Measurements from ENCODE around the gene ANKDD1A. TPM values are rescaled to one million over a fixed set of nuclear protein-coding genes. Genes with fewer than 3 reads are reported as not detected.
A peak's percentile ranks its signal among the peaks of the same experiment; 100 is the strongest.

The ANKDD1A gene
- total RNA-seq, 1 donor from 2014 or later: 6.8 TPM

- H3K4me3 Mint-ChIP-seq (ENCODE audit: unreplicated experiment): no peak overlapping the region
- H3K4me1 Mint-ChIP-seq (ENCODE audit: low read depth, unreplicated experiment): peaks cover 17% of the 10 kb centered on the region
- TF ChIP-seq CTCF (IDR thresholded peaks at IDR 0.05; ENCODE audit: partially characterized antibody, unreplicated experiment): no peak
- DNase-seq: no peak
- H3K27ac Mint-ChIP-seq (ENCODE audit: unreplicated experiment): no peak overlapping the region
- peaks cover 4% of the 10 kb centered on the region for H3K36me3 Mint-ChIP-seq (ENCODE audit: unreplicated experiment)
- H3K9me3 Mint-ChIP-seq (ENCODE audit: unreplicated experiment): peaks cover 8% of the 10 kb centered on the region
- peaks cover 10% of the 10 kb centered on the region for H3K27me3 Mint-ChIP-seq (ENCODE audit: unreplicated experiment)
Observed at GRCh38 chr15:64909546-64909945, 2.2 kb upstream of the ANKDD1A start.

- Mint-ChIP-seq H3K9me3 (ENCODE audit: unreplicated experiment) (peaks cover 4% of the 10 kb centered on the region), H3K27ac (ENCODE audit: unreplicated experiment) (peak overlapping the region; percentile 26), H3K4me3 (ENCODE audit: unreplicated experiment) (peak overlapping the region; percentile 73), H3K27me3 (ENCODE audit: unreplicated experiment) (peaks cover 18% of the 10 kb centered on the region), H3K36me3 (ENCODE audit: unreplicated experiment) (no peaks in the 10 kb centered on the region), H3K4me1 (ENCODE audit: low read depth, unreplicated experiment) (peaks cover 23% of the 10 kb centered on the region)
- no peak for DNase-seq
- no peak for TF ChIP-seq CTCF (IDR thresholded peaks at IDR 0.05; ENCODE audit: partially characterized antibody, unreplicated experiment)
Observed at GRCh38 chr15:64912379-64913325, 950 bp downstream of the ANKDD1A start.

- no peak overlapping the region for H3K4me3 Mint-ChIP-seq (ENCODE audit: unreplicated experiment)
- no peak overlapping the region for H3K27ac Mint-ChIP-seq (ENCODE audit: unreplicated experiment)
- no peaks in the 10 kb centered on the region for H3K36me3 Mint-ChIP-seq (ENCODE audit: unreplicated experiment)
- peaks cover 19% of the 10 kb centered on the region for H3K27me3 Mint-ChIP-seq (ENCODE audit: unreplicated experiment)
- peaks cover 22% of the 10 kb centered on the region for H3K4me1 Mint-ChIP-seq (ENCODE audit: low read depth, unreplicated experiment)
- DNase-seq: no peak
- no peak for TF ChIP-seq CTCF (IDR thresholded peaks at IDR 0.05; ENCODE audit: partially characterized antibody, unreplicated experiment)
- peaks cover 7% of the 10 kb centered on the region for H3K9me3 Mint-ChIP-seq (ENCODE audit: unreplicated experiment)
Observed at GRCh38 chr15:64915518-64916227, 4.0 kb downstream of the ANKDD1A start.

- Mint-ChIP-seq H3K27me3 (ENCODE audit: unreplicated experiment) (peaks cover 17% of the 10 kb centered on the region), H3K27ac (ENCODE audit: unreplicated experiment) (no peak overlapping the region), H3K9me3 (ENCODE audit: unreplicated experiment) (peaks cover 6% of the 10 kb centered on the region), H3K36me3 (ENCODE audit: unreplicated experiment) (no peaks in the 10 kb centered on the region), H3K4me1 (ENCODE audit: low read depth, unreplicated experiment) (peaks cover 15% of the 10 kb centered on the region), H3K4me3 (ENCODE audit: unreplicated experiment) (no peak overlapping the region)
- no peak for TF ChIP-seq CTCF (IDR thresholded peaks at IDR 0.05; ENCODE audit: partially characterized antibody, unreplicated experiment)
- DNase-seq: no peak
Observed at GRCh38 chr15:64916365-64916764, 4.7 kb downstream of the ANKDD1A start.

Measured in glutamatergic neuron (in vitro differentiated cells).